HL-60 (cell line): ENCODE data around the gene PPP1R37.

Experiments used
- DNase-seq, 2 experiments: peaks; one replicate each; pipeline ENCODE4 v3.0.0-alpha.2; 2010 to 2020; ENCODE audit warnings: low read depth in 1 of 2, low spot score in 1 of 2
- H3K27ac ChIP-seq: fragments of 250-450 bp; sonication (Bioruptor Pico); replicated peaks from 2 replicates; pipeline ENCODE4 v1.5.1; 2020; ENCODE audit warnings: mild to moderate bottlenecking, moderate library complexity
- H3K27me3 ChIP-seq: fragments of 250-450 bp; sonication (Bioruptor Pico); 2 replicates; pipeline ENCODE4 v1.5.1; 2021; ENCODE audit warnings: mild to moderate bottlenecking, moderate library complexity; ENCODE audit not compliant: insufficient read depth, poor library complexity, severe bottlenecking
- H3K4me3 ChIP-seq: replicated peaks from 2 replicates; pipeline ENCODE4 v1.5.1; 2011; ENCODE audit warnings: mild to moderate bottlenecking, control low read depth, low read length; ENCODE audit not compliant: insufficient read depth
- CTCF ChIP-seq: IDR thresholded peaks from one replicate; pipeline ENCODE4 v1.5.1; 2011; ENCODE audit warnings: low read length, control low read depth, inconsistent platforms; ENCODE audit not compliant: insufficient read depth
- GABPA ChIP-seq: IDR thresholded peaks from 2 replicates; pipeline ENCODE4 v1.6.1; 2012; ENCODE audit warnings: low read depth
- POLR2AphosphoS5 ChIP-seq: IDR thresholded peaks from 2 replicates; pipeline ENCODE4 v1.6.1; 2012; ENCODE audit warnings: low read depth
- REST ChIP-seq: IDR thresholded peaks from 2 replicates; pipeline ENCODE4 v1.6.1; 2012; ENCODE audit warnings: low read depth; ENCODE audit not compliant: insufficient replicate concordance
- SPI1 ChIP-seq: IDR thresholded peaks from 2 replicates; pipeline ENCODE4 v1.6.1; 2012; ENCODE audit warnings: low read depth, mild to moderate bottlenecking, borderline replicate concordance

The PPP1R37 gene

GRCh38 chr19:45097776-45098520, 5.0 kb downstream of the PPP1R37 start:
- peak in 1 of 2 experiments; percentile 45 for DNase-seq
- Histone ChIP-seq H3K27me3 (no peaks in the 10 kb centered on the region), H3K27ac (0 out of 2 replicates have a peak overlapping the region, but pooled peaks have one; percentile 11), H3K4me3 (no peak overlapping the region)
- TF ChIP-seq GABPA (no peak), SPI1 (no peak), REST (no peak), CTCF (no peak), POLR2AphosphoS5 (no peak)

- TF ChIP-seq GABPA (no peak), CTCF (no peak), REST (no peak), SPI1 (no peak), POLR2AphosphoS5 (no peak)
- H3K27me3 ChIP-seq = no peaks in the 10 kb centered on the region
- H3K4me3 ChIP-seq = no peak overlapping the region
- no peak for DNase-seq
- no peak overlapping the region for H3K27ac ChIP-seq
Measured at GRCh38 chr19:45098521-45099466, 5.8 kb downstream of the PPP1R37 start.

GRCh38 chr19:45099467-45100191, 6.7 kb downstream of the PPP1R37 start:
- TF ChIP-seq CTCF = no peak
- H3K4me3 ChIP-seq = no peak overlapping the region
- H3K27me3 ChIP-seq = no peaks in the 10 kb centered on the region
- H3K27ac ChIP-seq = no peak overlapping the region
- no peak for DNase-seq
